H9 (cell line): ENCODE results near the gene CNOT6. TPM values are rescaled to one million over a fixed set of nuclear protein-coding genes. Genes with fewer than 3 reads are reported as not detected.

Experiments used
- DNase-seq: peaks from one replicate; pipeline ENCODE4 v3.0.0-alpha.2; 2017
- H2AFZ ChIP-seq: one replicate; pipeline ENCODE4 v1.6.1; 2013; ENCODE audit warnings: mild to moderate bottlenecking, low read length, control low read depth, moderate library complexity
- H2AK5ac ChIP-seq: 2 replicates; pipeline ENCODE4 v1.6.1; 2013; ENCODE audit warnings: low read length, control low read depth, mixed read lengths; ENCODE audit not compliant: insufficient read length
- H2BK120ac ChIP-seq: one replicate; pipeline ENCODE4 v1.6.1; 2013; ENCODE audit warnings: low read depth, mild to moderate bottlenecking, low read length, control low read depth, inconsistent platforms; ENCODE audit not compliant: poor library complexity, severe bottlenecking
- H2BK12ac ChIP-seq: 2 replicates; pipeline ENCODE4 v1.6.1; 2013; ENCODE audit warnings: low read length, control low read depth, mixed read lengths, low read depth; ENCODE audit not compliant: insufficient read length
- H2BK15ac ChIP-seq: 2 replicates; pipeline ENCODE4 v1.6.1; 2013; ENCODE audit warnings: low read depth, low read length, control low read depth
- H2BK20ac ChIP-seq: one replicate; pipeline ENCODE4 v1.6.1; 2013; ENCODE audit warnings: low read depth, mild to moderate bottlenecking, low read length, control low read depth, inconsistent platforms; ENCODE audit not compliant: poor library complexity, severe bottlenecking
- H2BK5ac ChIP-seq: 2 replicates; pipeline ENCODE4 v1.6.1; 2013; ENCODE audit warnings: low read length, control low read depth, mixed read lengths; ENCODE audit not compliant: insufficient read length
- H3K14ac ChIP-seq: 2 replicates; pipeline ENCODE4 v1.6.1; 2013; ENCODE audit warnings: low read length, control low read depth; ENCODE audit not compliant: insufficient read depth
- H3K18ac ChIP-seq: 2 replicates; pipeline ENCODE4 v1.6.1; 2013; ENCODE audit warnings: low read depth, mild to moderate bottlenecking, mixed read lengths, low read length, control low read depth; ENCODE audit not compliant: insufficient read length
- H3K23ac ChIP-seq: 2 replicates; pipeline ENCODE4 v1.6.1; 2013; ENCODE audit warnings: low read length, control low read depth, mixed read lengths, low read depth; ENCODE audit not compliant: insufficient read length
- H3K23me2 ChIP-seq: 2 replicates; pipeline ENCODE4 v1.6.1; 2013; ENCODE audit warnings: low read depth, mild to moderate bottlenecking, mixed read lengths, low read length, control low read depth; ENCODE audit not compliant: insufficient read length, poor library complexity, severe bottlenecking
- H3K27ac ChIP-seq: 2 replicates; pipeline ENCODE4 v1.5.1; 2013; ENCODE audit warnings: low read length, control low read depth, mixed read lengths, low read depth; ENCODE audit not compliant: insufficient read length
- H3K27me3 ChIP-seq: 2 replicates; pipeline ENCODE4 v1.6.1; 2013; ENCODE audit warnings: low read length, control low read depth, inconsistent platforms; ENCODE audit not compliant: insufficient read depth
- H3K4ac ChIP-seq: 2 replicates; pipeline ENCODE4 v1.6.1; 2013; ENCODE audit warnings: low read depth, mild to moderate bottlenecking, control low read depth, inconsistent platforms, low read length, moderate library complexity
- H3K4me1 ChIP-seq: 2 replicates; pipeline ENCODE4 v1.6.1; 2013; ENCODE audit warnings: low read length, control low read depth, inconsistent platforms; ENCODE audit not compliant: insufficient read depth
- H3K4me2 ChIP-seq: 2 replicates; pipeline ENCODE4 v1.6.1; 2013; ENCODE audit warnings: low read length, control low read depth, mixed read lengths; ENCODE audit not compliant: insufficient read length, insufficient read depth
- H3K56ac ChIP-seq: 2 replicates; pipeline ENCODE4 v1.6.1; 2013; ENCODE audit warnings: low read depth, mild to moderate bottlenecking, mixed read lengths, low read length, control low read depth; ENCODE audit not compliant: insufficient read length
- H3K79me1 ChIP-seq: 2 replicates; pipeline ENCODE4 v1.6.1; 2013; ENCODE audit warnings: low read depth, mild to moderate bottlenecking, moderate library complexity, low read length, control low read depth, inconsistent platforms; ENCODE audit not compliant: insufficient read depth, poor library complexity, severe bottlenecking
- H3K79me2 ChIP-seq: 2 replicates; pipeline ENCODE4 v1.6.1; 2013; ENCODE audit warnings: low read length, control low read depth, inconsistent platforms; ENCODE audit not compliant: insufficient read depth
- H3K9ac ChIP-seq: 2 replicates; pipeline ENCODE4 v1.6.1; 2013; ENCODE audit warnings: low read length, control low read depth, mixed read lengths; ENCODE audit not compliant: insufficient read length; ENCODE audit errors: extremely low read depth
- H3K9me3 ChIP-seq: one replicate; pipeline ENCODE4 v1.6.1; 2013; ENCODE audit warnings: low read depth, low read length, inconsistent platforms; ENCODE audit not compliant: control insufficient read depth
- H3T11ph ChIP-seq: one replicate; pipeline ENCODE4 v1.6.1; 2013; ENCODE audit warnings: mild to moderate bottlenecking, low read length, control low read depth, inconsistent platforms
- H4K20me1 ChIP-seq: one replicate; pipeline ENCODE4 v1.6.1; 2013; ENCODE audit not compliant: control insufficient read depth, insufficient read length, insufficient read depth
- H4K5ac ChIP-seq: 2 replicates; pipeline ENCODE4 v1.6.1; 2013; ENCODE audit warnings: low read depth, mild to moderate bottlenecking, mixed read lengths, low read length, control low read depth; ENCODE audit not compliant: insufficient read length
- H4K8ac ChIP-seq: replicated peaks from 2 replicates; pipeline ENCODE4 v1.6.1; 2013; ENCODE audit warnings: low read length, control low read depth, mixed read lengths, low read depth; ENCODE audit not compliant: insufficient read length
- H4K91ac ChIP-seq: 2 replicates; pipeline ENCODE4 v1.6.1; 2013; ENCODE audit warnings: low read depth, mild to moderate bottlenecking, moderate library complexity, mixed read lengths, low read length, control low read depth; ENCODE audit not compliant: insufficient read length
- H3K27ac Mint-ChIP-seq, 3 experiments: 2 replicates in 2 of 3; 3 replicates in 1 of 3; pipeline ENCODE4 v1.8.0; 2020 to 2021; ENCODE audit warnings: mixed read lengths in 3 of 3, mild to moderate bottlenecking in 1 of 3, moderate library complexity in 1 of 3
- H3K27me3 Mint-ChIP-seq: 2 replicates; pipeline ENCODE4 v1.8.0; 2021; ENCODE audit warnings: low read depth, mild to moderate bottlenecking, moderate library complexity, mixed read lengths
- H3K36me3 Mint-ChIP-seq, 3 experiments: 2 replicates in 2 of 3; 3 replicates in 1 of 3; pipeline ENCODE4 v1.8.0; 2020 to 2021; ENCODE audit warnings: low read depth in 3 of 3, mixed read lengths in 3 of 3; ENCODE audit not compliant: insufficient read depth in 1 of 3
- H3K4me1 Mint-ChIP-seq, 2 experiments: 2 replicates each; pipeline ENCODE4 v1.8.0; 2020; ENCODE audit warnings: mixed read lengths in 2 of 2
- H3K4me3 Mint-ChIP-seq, 2 experiments: 2 replicates in 1 of 2; 3 replicates in 1 of 2; pipeline ENCODE4 v1.8.0; 2020 to 2021; ENCODE audit warnings: mild to moderate bottlenecking in 2 of 2, mixed read lengths in 2 of 2, moderate library complexity in 1 of 2
- H3K9me3 Mint-ChIP-seq, 2 experiments: 2 replicates in 1 of 2; 3 replicates in 1 of 2; pipeline ENCODE4 v1.8.0; 2020; ENCODE audit warnings: mild to moderate bottlenecking in 2 of 2, mixed read lengths in 2 of 2, moderate library complexity in 1 of 2
- WGBS: extraction: QIAGEN DNeasy Blood & Tissue Kit; methylation state at CpG from one replicate; pipeline ENCODE4 v1.1.7; 2013; ENCODE audit warnings: missing lambda C conversion rate, low lambda C conversion rate, mixed read lengths; ENCODE audit not compliant: insufficient read length; ENCODE audit errors: extremely low coverage; 5-methylcytosine and 5-hydroxymethylcytosine counted together
- total RNA-seq: library from RNA; stranded (reverse); gene quantifications from 2 replicates; pipeline ENCODE4 v1.2.1, GENCODE V29; 2021
- TF ChIP-seq, protein P1 (sequence below): fragments of 200-600 bp; sonication (generic); conservative IDR thresholded peaks from 3 replicates; pipeline ENCODE4 v1.8.0; 2021; ENCODE audit warnings: antibody characterized with exemption, mild to moderate bottlenecking

The CNOT6 gene
- total RNA-seq, 1 experiment from 2014 or later = 45.0 TPM

DNA sequence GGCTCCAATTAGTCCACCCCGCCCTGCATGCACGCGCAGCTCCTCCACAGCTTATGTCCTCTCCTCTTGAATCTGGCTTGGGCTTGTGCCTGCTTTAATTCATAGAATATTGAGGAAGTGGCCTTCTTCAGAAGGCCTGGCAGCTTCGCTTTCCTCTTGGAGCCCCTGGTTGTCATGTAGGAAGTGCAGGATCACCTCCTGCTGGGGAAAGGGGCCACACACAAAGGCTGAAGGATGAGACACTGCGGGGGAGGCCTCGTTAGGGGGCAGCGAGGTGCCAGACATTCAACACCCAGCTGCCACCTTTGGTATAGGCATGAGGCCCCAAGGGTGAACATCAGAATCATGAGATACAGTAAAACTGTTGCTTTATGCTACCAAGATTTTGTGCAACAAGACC is 2.7 kb upstream of the CNOT6 start:
- Histone ChIP-seq H3K79me1 (peaks cover 4% of the 10 kb centered on the region), H3K14ac (no peak overlapping the region; the same call in 1 of the 2 replicates), H3K4me2 (no peak overlapping the region), H4K5ac (no peak overlapping the region), H3K4ac (no peak overlapping the region), H2BK120ac (no peak overlapping the region), H3T11ph (no peak overlapping the region), H2AK5ac (no peak overlapping the region), H3K27me3 (no peaks in the 10 kb centered on the region; the same call in 1 of the 2 replicates), H2BK5ac (no peak overlapping the region), H3K18ac (no peak overlapping the region), H3K56ac (no peak overlapping the region), H2BK12ac (no peak overlapping the region), H3K79me2 (peaks cover 17% of the 10 kb centered on the region), H3K9ac (no peak overlapping the region), H4K8ac (no peak overlapping the region), H2BK15ac (no peak overlapping the region), H3K9me3 (no peaks in the 10 kb centered on the region), H2AFZ (no peak overlapping the region), H4K91ac (no peak overlapping the region), H2BK20ac (no peak overlapping the region), H3K4me1 (peaks cover 6% of the 10 kb centered on the region; the same call in 1 of the 2 replicates), H3K23ac (no peak overlapping the region), H3K27ac (no peak overlapping the region), H4K20me1 (no peaks in the 10 kb centered on the region), H3K23me2 (peaks cover 6% of the 10 kb centered on the region)
- peak overlapping the region in 1 of 3 experiments; percentile 13; a peak in 1 of 7 replicates for H3K27ac Mint-ChIP-seq
- peak overlapping the region in 1 of 2 experiments; percentile 38; a peak in 1 of 5 replicates for H3K4me3 Mint-ChIP-seq
- peak; percentile 52 for DNase-seq
- no CpG with 5 or more reads among the region's 7 CpGs for WGBS
- TF ChIP-seq, protein P1, sequence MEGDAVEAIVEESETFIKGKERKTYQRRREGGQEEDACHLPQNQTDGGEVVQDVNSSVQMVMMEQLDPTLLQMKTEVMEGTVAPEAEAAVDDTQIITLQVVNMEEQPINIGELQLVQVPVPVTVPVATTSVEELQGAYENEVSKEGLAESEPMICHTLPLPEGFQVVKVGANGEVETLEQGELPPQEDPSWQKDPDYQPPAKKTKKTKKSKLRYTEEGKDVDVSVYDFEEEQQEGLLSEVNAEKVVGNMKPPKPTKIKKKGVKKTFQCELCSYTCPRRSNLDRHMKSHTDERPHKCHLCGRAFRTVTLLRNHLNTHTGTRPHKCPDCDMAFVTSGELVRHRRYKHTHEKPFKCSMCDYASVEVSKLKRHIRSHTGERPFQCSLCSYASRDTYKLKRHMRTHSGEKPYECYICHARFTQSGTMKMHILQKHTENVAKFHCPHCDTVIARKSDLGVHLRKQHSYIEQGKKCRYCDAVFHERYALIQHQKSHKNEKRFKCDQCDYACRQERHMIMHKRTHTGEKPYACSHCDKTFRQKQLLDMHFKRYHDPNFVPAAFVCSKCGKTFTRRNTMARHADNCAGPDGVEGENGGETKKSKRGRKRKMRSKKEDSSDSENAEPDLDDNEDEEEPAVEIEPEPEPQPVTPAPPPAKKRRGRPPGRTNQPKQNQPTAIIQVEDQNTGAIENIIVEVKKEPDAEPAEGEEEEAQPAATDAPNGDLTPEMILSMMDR = 0 out of 3 replicates have a peak, but pooled peaks have one; percentile 11
- peaks cover 30 to 31% of the 10 kb centered on the region in 2 experiments for H3K4me1 Mint-ChIP-seq
- H3K27me3 Mint-ChIP-seq = peaks cover 5% of the 10 kb centered on the region
- H3K36me3 Mint-ChIP-seq = peaks cover 20 to 53% (median 44%) of the 10 kb centered on the region in 3 experiments
- H3K9me3 Mint-ChIP-seq = peaks cover 9 to 43% of the 10 kb centered on the region in 2 experiments
